GM21786 (cell line): ENCODE data around the gene ATF6.

Source experiments
- ATAC-seq: cut with Tn5 transposase; IDR thresholded peaks from one replicate; pipeline ENCODE4 v1.9.1; 2021; ENCODE audit not compliant: unreplicated experiment

ATF6 gene

GRCh38 chr1:161989786-161990185, 223.7 kb downstream of the ATF6 start:
- ATAC-seq = no peak

- ATAC-seq = no peak
These were observed 227.5 kb downstream of the ATF6 start for GRCh38 chr1:161993576-161993975.

- ATAC-seq = no peak
These were observed 228.1 kb downstream of the ATF6 start for GRCh38 chr1:161994175-161994668.

- ATAC-seq = no peak
These were observed 231.0 kb downstream of the ATF6 start for GRCh38 chr1:161997152-161997551.

- no peak for ATAC-seq
These were observed 232.7 kb downstream of the ATF6 start for GRCh38 chr1:161998811-161999210.

GRCh38 chr1:161999301-162000052, 233.4 kb downstream of the ATF6 start:
- ATAC-seq = no peak

- no peak for ATAC-seq
These were observed 233.9 kb downstream of the ATF6 start for GRCh38 chr1:162000053-162000420.

GRCh38 chr1:162003061-162003829, 237.1 kb downstream of the ATF6 start:
- ATAC-seq = no peak

- ATAC-seq = no peak
These were observed 237.7 kb downstream of the ATF6 start for GRCh38 chr1:162003830-162004215.

- ATAC-seq = no peak
These were observed 238.4 kb downstream of the ATF6 start for GRCh38 chr1:162004441-162004950.

GRCh38 chr1:162006081-162006480, 240.0 kb downstream of the ATF6 start:
- no peak for ATAC-seq

- ATAC-seq = no peak
These were observed 241.3 kb downstream of the ATF6 start for GRCh38 chr1:162007466-162007865.

GRCh38 chr1:162008799-162009198, 242.7 kb downstream of the ATF6 start:
- no peak for ATAC-seq

GRCh38 chr1:162009501-162010174, 243.5 kb downstream of the ATF6 start:
- ATAC-seq = no peak

- no peak for ATAC-seq
These were observed 244.0 kb downstream of the ATF6 start for GRCh38 chr1:162010175-162010506.

- no peak for ATAC-seq
These were observed 245.4 kb downstream of the ATF6 start for GRCh38 chr1:162011337-162012012.

GRCh38 chr1:162013289-162013688, 247.2 kb downstream of the ATF6 start:
- ATAC-seq = no peak
